GM19043 (cell line): ENCODE measurements around the gene TMEM59L.
"Not testable (repeated sequence)": the region's sequence is repeated elsewhere in the genome, so short reads cannot be mapped to it uniquely, and the experiment has no call there.

Experiments
- ATAC-seq: cut with Tn5 transposase; IDR thresholded peaks from one replicate; pipeline ENCODE4 v1.9.1; 2021; ENCODE audit warnings: low read depth; ENCODE audit not compliant: unreplicated experiment

TMEM59L gene

DNA sequence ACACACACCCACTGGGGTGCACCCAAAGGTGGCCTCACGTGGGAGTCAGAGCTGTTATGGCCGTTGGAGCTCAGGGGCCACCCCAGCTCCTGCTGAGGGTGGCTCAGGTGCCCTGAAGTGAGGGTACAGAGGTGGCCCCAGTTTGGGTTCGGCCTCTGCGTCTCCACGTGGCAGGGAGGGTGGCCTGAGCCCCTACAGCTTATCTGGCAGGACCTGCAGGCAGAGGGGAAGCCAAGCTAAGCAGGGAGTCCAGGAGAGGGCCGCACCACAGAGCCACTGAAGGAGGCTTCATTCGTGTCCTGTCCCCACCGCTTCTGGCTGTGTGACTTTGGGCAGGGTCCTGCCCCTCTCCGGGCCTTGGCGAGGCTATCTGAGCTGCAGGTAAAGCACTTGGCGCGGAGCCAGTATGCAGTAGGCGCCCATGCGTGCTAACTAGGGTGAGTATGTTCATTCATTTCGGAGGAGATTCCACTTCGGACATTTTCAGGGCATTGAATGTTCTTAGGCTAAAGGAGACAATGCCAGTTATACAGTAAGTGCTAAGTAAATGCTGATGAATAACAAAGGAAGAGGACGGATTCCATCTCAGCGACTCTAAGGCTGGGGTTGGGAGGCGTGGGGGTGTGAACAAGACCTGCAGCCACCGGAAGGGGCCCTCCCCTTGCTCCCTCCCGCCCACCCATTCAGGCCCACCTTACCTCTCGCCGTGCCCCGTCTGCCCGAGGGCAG lies 19.1 kb upstream of the TMEM59L start:
- ATAC-seq, result no peak

DNA sequence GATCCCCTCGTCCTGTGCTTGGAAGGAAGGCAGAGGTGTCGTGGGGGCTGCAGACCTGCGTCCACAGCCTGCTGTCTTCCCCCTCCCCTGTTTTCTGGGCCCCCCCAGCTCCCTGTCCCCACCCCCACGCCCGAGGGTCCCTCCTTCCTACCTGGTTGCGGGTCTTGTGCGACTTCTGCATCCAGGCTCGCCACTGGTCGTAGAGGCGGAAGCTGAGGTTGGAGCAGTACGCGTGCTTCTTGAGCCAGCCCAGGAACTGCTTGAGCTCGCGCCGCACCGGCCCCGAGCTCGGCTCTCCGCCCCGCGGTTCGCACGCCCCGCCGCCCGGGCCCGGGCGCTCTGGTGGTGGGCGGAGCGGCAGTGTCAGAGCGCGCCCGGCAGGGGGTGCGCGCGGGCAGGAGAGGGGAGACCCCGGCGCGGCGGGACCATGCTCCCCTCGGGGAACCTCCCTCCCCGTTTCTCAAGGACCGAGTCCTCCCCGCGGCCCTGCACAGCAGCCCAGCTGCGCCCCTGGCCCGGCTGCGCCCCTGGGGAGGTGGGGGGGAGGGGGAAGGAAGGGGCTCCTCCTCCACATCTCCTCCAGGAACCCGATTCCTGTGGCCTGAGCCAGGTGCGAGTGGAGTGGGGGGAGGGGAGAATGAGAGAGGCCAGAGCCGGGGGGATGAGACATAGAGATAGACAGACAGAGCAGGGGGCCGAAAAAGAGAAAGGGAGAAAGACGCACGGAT lies 18.4 kb upstream of the TMEM59L start:
- ATAC-seq, result peak; percentile 66

DNA sequence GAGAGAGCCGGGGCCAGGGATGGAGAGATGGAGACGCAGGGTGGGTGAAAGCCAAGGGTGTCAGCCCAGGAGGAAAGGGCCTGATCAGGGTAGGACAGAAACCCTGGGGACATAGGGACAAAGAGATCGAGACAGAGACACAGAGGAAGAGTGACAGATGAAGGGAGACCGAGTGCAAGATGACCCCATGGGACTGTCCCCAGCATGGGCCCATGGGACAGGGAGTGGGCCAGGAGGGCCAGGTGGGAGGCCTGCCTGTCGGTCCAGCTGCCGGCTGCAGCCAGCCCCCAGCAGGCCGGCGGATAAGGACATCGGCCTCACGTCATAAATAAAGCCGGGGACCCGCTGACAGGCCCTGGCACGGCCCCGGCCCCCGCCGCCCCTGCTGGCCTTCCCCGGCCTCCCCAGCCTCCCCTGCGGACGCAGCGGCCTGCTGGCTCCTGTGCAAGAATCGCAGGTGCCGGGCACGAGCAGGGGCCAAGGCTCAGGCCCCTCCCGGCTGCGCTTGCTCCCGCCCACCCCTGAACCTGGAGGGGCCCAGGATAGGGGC lies 17.8 kb upstream of the TMEM59L start:
- no peak for ATAC-seq

DNA sequence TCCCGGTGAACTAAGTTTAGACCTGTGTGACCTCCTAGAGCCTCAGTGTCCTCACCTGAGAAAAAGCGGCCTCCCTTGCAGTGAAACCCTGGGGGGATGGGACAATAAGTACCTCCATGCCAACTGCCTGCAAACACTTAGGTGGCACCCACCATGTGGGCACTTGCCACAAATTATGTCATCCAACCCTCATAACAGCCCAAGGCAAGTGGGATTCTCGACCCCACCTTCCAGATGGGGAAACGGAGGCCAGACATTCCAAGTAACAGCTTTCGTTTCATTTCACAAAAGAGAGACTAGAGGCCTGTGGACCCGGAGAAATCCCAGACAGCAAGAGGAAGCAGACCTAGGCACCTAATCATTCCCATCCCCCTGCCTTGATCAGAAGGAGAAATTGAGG lies 17.2 kb upstream of the TMEM59L start:
- no peak for ATAC-seq

DNA sequence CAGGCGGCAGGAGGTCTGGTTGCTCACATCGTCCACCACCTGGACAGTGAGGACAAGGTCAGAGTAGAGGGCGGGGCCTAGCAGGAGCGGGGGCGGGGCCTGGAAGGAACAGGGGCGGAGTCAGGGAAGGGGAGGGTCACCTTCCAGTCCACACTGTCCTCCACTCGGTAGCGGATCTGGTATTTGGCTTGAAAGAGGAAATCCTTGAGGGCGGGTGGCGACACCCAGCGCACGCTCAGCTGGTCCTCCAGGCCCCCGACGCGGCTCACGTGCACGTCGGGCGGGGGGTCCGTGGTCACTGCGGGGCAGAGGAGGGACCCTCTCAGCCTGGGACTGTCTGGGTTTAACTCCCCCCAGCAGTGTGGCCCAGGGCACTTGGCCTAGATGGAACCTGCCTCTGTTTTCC lies 15.9 kb upstream of the TMEM59L start:
- ATAC-seq, result no peak

DNA sequence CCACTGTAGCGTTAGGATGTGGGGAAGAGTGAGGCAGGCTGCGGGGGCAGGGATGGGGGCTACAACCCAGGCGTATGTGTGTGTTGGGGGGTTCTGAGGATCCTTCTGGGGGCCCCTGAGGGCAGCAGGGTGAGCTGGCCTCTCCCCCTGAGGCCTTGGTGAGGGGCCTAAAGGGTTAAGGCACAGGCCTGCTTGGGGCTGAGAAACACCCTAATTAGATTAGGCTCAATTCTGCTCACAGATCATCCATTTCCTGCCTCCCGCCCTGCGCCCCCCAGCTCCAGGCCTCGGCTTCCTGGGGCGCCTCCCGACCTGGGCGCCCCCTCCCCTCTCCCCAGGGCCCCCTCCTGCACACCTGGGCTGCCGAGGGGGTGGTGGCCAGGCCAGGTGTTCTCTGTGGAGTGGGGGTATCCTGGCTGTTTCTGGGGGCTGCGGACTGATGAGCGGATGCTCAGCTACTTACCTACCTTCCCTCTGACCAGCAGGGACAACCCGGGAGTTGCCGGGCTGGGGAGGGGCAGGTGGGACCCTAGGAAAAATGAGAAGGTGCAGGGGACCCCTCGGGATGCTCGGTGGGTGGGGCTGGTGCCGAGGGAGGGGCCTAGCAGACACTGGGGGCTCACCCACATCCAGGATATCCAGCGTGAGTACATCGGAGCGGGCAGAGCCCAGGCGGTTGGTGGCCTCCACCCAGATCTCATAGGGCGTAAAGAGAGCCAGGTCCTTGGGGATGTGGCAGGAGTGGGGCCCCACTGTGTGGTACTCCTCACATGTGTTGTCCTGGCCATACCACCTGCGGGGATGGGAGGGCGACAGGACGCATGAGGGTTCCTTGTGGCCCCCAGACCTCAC lies 14.6 kb upstream of the TMEM59L start:
- no peak for ATAC-seq

DNA sequence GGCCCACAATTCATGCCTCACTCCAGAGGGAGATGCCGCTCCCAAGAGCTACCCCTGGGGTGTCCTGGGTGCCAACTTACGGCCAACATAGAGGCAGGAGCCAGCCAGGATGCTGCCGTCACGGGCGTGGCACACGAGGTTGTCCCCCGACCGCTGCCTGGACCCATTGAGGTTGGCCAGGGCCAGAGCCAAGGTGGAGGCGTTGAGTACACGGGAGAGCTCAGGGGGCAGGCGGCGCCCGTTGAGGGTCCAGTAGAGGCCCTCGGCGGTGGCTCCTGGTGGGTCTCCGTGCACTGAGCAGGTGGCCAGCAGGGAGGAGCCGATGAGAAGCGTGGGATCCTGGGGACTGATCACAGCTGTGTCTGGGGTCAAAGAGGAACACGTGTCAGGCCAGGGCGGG lies 13.2 kb upstream of the TMEM59L start:
- ATAC-seq, result no peak

DNA sequence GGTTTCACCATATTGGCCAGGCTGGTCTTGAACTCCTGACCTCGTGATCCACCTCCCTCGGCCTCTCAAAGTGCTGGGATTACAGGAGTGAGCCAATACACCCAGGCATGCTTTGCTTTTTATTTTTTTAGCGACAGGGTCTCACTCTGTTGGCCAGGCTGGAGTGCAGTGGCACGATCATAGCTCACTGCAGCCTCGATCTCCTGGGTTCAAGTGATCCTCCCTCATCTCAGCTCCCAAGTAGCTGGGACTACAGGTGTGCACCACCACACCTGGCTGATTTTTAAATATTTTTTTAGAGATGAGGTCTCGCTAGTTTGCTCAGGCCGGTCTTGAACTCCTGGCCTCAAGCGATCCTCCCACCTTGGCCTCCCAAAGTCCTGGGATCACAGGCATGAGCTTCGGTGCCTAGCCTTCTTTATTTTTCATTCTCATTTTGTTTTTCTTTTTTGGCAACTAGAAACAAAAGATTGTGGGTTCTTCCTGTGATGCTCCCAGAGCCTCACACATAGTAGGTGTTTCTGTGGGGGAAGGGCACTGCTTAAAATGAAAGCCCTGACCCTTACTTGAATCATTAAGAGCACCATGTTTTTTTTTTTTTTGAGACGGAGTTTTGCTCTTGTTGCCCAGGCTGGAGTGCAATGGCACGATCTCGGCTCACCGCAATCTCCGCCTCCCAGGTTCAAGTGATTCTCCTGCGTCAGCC lies 11.8 kb upstream of the TMEM59L start:
- ATAC-seq, result not testable (repeated sequence)

DNA sequence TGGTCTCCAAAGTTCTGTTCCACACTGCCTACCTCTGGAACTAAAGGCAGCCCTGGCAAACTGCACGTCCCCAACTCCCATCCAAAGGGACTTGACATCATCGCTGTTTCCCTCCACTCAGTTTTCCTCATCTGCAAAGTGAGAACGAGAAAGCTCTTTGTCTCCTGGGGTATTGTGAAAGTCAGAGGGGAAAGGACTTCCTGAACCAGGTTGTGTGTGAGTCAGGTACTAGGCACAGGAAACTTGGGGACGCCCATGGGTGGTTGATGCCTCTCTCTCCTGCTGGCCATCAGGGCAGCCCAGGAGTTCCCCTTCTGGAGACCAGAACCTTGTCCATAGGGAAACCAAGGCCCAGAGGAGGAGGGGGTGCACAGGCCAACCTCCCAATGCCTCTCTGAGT lies 10.8 kb upstream of the TMEM59L start:
- ATAC-seq, result no peak

DNA sequence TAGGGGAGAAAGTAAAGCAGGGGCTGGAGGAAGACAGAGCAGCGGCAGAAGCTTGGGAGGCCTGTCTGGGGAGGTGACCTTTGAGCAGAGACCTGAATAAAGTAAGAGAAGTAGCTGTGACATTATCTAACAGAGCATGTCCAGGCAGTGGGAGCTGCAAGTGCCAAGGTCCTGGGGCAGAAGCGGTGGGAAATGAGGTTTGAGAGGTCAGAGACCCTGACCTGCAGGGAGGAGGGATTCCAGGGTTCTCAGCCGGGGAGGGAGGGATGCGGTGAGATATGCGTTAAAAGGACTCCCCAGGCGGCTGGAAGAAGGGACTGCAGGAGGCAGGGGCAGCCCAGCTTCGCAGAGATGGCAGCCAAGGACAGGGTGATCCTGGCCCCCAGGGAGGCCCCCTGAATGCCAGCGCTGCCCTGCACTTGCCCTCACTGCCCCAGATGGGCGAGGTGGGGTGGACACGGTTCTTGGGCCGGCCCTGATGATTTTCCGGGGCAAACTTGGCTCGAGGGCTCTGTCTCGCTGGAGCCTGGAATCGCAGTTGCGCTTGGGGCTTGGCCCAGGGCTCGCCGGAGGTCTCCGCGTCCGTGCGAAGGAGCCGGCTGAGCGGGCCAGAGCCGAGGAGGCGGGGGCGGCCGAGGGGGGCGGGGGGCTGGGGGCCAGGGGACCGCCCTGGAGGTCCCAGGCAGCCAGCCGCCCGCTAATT lies 9.3 kb upstream of the TMEM59L start:
- ATAC-seq, result no peak

DNA sequence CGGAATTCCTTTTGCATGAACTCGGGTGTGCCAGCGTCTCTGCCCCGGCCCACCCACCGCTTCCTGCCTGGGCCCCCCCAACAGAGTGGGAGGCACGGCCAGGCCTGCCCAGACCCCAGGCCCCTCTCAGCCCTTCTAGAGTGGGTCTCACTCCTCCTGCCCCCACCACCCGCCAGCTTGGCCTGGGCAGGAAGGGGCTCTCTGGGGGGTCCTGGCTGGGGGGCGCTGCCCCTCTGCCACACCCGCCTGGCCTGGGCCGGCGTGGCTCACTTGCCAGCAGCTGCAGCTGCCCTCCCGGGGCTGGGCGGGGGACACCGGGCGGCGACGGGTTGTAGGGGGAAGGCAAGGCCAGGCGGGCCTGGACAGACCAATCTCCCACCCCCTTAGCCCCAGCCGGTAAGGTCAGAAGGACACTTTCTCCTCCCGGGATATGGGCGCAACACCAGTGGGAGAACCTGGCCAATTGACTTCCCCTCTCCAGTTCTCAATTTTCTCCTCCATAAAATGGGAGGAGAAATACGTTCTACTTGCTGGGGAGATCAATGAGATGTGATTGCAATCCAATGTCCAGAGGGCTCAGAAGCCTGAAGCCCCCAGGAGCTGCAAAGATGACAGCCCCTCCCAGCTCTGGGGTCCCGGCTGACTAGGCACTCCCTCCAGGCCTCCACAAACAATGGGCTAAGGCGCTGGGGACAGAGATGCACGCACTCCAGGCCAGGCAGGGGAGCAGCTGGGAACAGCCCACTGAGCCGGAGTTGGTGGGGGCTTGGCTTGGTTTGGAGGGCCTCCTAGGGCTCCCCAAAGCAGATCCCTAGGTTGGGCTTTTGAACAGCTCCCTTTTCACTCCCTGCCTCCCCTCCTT lies 8.5 kb upstream of the TMEM59L start:
- no peak for ATAC-seq

DNA sequence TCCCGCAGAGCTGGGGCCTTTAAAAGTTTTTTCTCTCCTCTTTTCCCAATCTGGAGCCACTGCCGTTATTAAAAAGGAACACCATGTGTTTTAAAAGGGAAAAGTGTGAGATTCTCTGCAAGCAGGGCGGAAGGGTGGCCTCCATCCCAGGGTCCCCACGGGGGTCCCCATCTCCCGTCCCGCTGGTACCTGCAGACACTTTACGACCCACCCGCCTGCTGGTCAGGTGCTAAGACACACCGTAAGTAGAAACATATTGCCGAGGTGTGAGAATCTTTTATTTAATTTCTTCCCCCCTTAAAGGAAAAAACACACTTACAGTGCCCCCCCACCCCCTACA lies 7.9 kb upstream of the TMEM59L start:
- no peak for ATAC-seq

DNA sequence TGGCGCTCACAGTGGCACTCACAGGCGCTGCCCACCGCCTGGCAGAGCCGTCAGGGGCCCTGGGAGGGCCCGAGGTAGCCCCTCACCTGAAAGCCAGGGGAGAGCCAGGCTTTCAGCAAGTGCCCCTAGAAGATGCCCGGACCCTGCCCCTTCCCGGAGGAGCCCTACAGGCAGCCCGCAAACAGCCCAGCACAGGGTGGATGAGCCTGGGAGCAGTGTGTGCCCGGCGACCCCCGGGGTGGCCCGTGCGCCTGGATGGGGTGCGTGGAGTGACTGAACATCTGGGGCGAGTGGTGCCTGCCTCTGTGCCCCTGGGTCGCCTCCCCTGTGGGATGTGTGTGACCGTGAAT lies 7.5 kb upstream of the TMEM59L start:
- no peak for ATAC-seq

DNA sequence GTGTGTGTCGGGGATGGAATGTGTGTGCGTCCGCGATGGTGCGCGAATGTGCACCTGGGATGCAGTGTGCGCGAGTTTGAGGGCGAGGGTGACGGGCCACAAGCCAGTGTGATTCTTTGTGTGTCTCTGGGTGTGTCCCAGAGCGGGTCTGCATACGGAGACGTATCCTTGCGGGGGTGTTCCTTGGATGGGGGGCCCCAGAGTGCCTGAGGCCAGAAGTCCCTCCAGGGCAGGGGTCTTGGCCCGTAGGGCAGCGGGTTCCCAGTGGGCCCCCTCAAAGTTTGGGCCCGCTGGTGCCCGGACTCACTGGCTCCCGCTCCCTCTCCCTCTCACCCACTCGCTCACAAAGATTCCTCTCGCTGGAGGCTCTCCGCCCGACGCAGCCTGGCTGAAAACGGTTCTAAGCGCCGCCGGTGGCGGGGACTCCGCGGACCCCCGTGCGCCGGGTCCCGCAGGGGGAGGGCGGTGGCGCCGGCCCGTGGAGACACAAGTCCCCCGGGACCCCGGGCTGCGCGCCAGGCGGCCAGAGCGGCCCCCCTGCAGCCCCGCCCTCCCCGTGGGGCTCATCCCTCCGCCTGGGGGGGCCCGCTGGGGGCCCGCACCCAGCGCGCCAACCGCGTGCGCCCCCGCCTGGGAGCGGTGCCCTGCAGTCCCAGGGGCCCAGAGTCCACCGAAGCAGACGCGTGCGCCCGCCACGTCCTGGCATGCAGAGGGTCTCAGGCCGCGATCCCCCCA lies 7.0 kb upstream of the TMEM59L start:
- no peak for ATAC-seq

DNA sequence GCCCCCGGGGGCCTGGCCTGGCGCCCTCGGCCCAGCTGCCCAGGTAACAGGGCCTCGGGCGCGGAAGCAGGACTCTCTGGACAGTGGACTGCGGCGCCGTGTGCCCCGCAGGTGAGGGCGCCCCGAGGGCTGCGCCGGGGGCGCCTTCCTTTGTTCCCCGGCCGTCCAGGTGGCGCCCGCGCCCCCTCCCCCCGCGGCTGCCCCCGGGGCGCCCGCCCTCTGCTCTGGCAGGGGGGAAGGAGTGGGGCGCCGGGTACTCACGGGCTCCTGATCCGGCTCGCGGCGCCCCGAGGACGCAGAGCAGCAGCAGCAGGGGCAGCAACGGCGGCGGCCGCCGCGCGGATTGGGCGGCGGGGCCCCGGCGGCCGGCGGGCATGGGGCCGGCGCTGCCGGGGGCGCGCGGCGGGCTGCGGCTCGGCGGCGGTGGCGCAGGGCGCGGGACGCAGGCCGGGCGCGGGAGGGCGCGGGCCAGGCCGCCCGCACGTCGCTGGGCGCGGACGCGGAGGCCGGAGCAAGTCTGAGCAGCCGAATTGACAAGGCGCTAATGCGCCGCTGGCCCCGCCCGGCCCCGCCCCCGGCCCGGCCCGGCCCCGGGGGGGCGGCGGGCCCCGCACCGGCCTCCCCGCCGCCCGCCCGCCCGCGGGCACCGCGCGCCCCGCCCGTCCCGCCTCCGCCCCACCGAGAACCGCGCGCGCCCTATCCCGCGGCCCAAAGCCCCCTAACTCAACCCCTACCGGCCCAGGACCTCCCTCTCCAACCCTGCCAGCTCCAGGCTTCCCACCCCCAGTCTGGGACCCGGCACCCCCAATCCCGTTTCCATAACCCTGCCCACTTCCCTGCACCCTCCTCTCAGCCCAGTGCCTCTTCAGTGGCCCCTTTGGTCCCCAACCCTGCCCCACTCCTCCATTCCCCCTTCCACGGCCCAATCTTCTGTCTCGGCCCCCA lies 6.1 kb upstream of the TMEM59L start, which contains the start of gene CRLF1:
CRLF1 (minus strand) TSS at position 519 of the 945 bp plus-strand sequence; CDS start at position 376, 143 bp downstream.
- ATAC-seq, result no peak

DNA sequence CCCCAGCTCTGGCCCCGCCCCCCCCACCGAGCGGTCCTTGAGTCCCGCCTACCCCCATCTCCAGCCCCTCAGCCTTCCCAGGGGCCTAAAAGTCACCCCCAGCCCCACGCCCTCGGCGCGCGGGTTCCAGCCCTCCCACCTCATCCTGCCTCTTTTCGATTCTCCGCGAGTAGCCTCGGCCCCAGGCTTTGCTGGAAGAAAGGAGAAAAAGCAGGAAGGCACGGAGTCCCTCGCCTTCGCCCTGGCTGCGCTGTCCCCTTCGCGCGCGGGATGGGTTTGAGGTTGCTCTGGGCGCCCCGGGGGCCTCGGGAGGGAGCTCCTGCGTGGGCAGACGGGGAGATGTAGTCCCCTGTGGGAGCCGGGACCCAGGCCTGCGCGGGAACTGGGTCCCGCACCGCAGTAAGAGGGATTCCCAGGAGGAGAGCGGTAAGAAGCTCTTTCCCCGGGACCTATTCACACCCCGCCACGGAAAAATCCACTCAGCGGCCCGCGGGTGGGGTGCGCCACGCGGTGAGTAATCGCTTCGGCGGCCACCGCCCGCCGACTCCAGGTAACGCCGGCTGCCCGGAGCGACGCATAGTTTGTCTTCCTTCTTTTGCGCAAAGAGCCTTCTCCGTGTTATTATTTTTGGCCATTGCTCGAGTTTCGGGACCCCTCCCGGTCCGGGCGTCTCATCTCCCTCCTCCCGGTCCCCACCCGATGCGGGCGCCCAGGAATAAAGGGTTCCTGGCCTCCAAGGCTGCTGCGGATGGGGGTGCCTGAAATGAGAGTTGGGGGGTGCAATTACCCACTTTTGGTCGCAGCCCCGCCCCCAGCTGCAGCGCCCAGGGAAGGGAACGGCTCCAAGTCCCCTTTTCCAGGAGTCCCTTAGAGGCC lies 5.2 kb upstream of the TMEM59L start:
- no peak for ATAC-seq
